Measurements from ENCODE around the gene FOXD4L3. TPM values are rescaled to one million over a fixed set of nuclear protein-coding genes. Genes with fewer than 3 reads are reported as not detected.
"Not testable (repeated sequence)": the region's sequence is repeated elsewhere in the genome, so short reads cannot be mapped to it uniquely, and the experiment has no call there.

Gene FOXD4L3
- total and polyA plus RNA-seq, 2 donors from 2014 or later = not detected

DNA sequence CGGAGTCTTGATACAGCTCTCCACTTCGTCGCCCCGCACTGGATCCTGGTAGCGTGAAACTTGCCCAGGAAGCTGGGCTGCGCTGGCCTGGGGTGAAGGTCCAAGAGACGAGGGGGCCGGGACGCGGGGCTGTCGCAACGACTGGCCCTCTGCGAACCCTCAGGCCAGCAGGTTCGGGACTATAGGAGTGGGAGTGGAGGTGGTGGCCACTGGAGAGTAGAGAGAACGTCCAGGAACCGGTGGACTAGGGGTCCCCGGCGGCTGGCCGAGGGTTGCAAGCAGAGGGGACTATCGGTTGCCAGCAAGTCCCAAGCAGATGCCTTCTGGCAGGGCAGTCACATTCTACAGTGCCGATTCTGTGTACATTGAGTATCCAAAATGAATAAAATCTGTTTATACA, 5.0 kb downstream of the FOXD4L3 start:
- H3K36me3 ChIP-seq (ENCODE audit: control insufficient read depth in 2 of 3, insufficient read depth in 3 of 3, low read length in 3 of 3); H3K27ac ChIP-seq (ENCODE audit: low read depth in 2 of 2, low read length in 2 of 2); H3K9me3 ChIP-seq (ENCODE audit: control insufficient read depth in 2 of 3, insufficient read depth in 1 of 3, low read length in 3 of 3); H3K4me3 ChIP-seq (ENCODE audit: low read length in 3 of 3); H3K27me3 ChIP-seq (ENCODE audit: control insufficient read depth, insufficient read depth, low read length); H3K9ac ChIP-seq (ENCODE audit: low read length in 3 of 3); H3K4me1 ChIP-seq (ENCODE audit: control insufficient read depth in 2 of 3, insufficient read depth in 2 of 3, low read depth in 1 of 3, low read length in 3 of 3); FAIRE-seq; intact Hi-C loops (cut with DNase I): not testable (repeated sequence)
- DNase-seq = peak in 1 of 5 donors; percentile 8

DNA sequence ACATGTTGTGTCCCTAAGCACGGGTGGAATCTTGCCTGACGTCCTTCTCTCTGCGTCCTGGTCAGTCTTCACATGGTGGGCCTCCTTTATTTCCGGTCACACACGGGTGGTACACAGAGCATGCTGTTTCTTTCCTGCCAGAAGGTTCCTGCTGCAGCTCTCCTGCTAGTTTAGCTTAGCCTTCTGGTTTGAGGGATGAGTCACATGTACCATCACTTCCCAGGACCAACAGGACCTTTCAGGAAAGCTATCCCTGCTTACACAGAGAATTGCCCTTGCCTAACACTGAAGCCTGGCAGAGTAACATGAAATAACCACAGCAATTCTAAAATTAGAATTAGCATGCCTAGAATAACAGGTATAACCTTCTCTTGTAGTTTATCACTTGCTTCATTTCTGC, 8.5 kb downstream of the FOXD4L3 start:
- FAIRE-seq; H3K4me3 ChIP-seq (ENCODE audit: low read length in 3 of 3); H3K9me3 ChIP-seq (ENCODE audit: control insufficient read depth in 2 of 3, insufficient read depth in 1 of 3, low read length in 3 of 3); H3K27ac ChIP-seq (ENCODE audit: low read depth in 2 of 2, low read length in 2 of 2); intact Hi-C loops (cut with DNase I); H3K36me3 ChIP-seq (ENCODE audit: control insufficient read depth in 2 of 3, insufficient read depth in 3 of 3, low read length in 3 of 3); H3K27me3 ChIP-seq (ENCODE audit: control insufficient read depth, insufficient read depth, low read length); H3K4me1 ChIP-seq (ENCODE audit: control insufficient read depth in 2 of 3, insufficient read depth in 2 of 3, low read depth in 1 of 3, low read length in 3 of 3); DNase-seq; H3K9ac ChIP-seq (ENCODE audit: low read length in 3 of 3): not testable (repeated sequence)

DNA sequence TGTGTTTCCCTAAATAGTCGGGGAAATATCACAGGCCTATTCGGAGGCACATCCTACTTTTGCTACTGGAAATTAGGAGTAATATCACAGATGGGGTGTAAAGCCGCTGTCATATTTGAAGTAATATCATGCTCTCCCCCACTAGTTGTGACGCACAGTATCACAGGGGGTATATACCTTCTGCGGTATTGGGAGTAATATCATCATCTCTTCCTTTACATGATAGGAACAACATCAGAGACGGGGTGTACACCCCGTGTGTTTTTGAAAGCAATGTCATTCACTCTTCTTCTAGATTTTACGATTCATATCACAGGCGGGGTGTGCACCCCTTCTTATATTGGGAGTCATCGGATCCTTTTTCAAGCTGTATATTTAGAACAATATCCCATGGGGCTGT, 15.5 kb downstream of the FOXD4L3 start:
- H3K27me3 ChIP-seq (ENCODE audit: control insufficient read depth, insufficient read depth, low read length); intact Hi-C loops (cut with DNase I); H3K4me3 ChIP-seq (ENCODE audit: low read length in 3 of 3); H3K4me1 ChIP-seq (ENCODE audit: control insufficient read depth in 2 of 3, insufficient read depth in 2 of 3, low read depth in 1 of 3, low read length in 3 of 3); H3K9ac ChIP-seq (ENCODE audit: low read length in 3 of 3); H3K36me3 ChIP-seq (ENCODE audit: control insufficient read depth in 2 of 3, insufficient read depth in 3 of 3, low read length in 3 of 3); H3K9me3 ChIP-seq (ENCODE audit: control insufficient read depth in 2 of 3, insufficient read depth in 1 of 3, low read length in 3 of 3); DNase-seq; H3K27ac ChIP-seq (ENCODE audit: low read depth in 2 of 2, low read length in 2 of 2); FAIRE-seq: not testable (repeated sequence)

DNA sequence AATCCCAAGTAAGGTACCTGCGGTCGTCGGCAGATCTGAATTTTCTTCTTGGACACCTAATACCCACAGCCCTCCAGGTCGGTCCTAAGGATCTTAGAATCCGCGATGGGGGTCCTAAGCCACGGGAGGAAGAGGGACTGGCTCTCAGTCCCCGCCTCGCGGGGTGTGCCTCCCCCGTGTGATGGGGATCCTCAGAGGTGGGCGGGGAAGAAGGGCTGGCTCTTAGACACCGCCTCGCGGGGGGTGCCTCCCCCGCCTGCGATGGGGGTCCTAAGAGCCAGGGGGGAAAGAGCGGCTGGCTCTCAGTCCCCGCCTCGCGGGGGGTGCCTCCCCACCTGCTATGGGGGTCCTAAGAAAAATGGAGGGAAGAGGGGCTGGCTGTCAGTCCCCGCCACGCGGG, 21.1 kb downstream of the FOXD4L3 start:
- H3K4me1 ChIP-seq (ENCODE audit: control insufficient read depth in 2 of 3, insufficient read depth in 2 of 3, low read depth in 1 of 3, low read length in 3 of 3); H3K27ac ChIP-seq (ENCODE audit: low read depth in 2 of 2, low read length in 2 of 2); H3K9me3 ChIP-seq (ENCODE audit: control insufficient read depth in 2 of 3, insufficient read depth in 1 of 3, low read length in 3 of 3); FAIRE-seq; H3K9ac ChIP-seq (ENCODE audit: low read length in 3 of 3); H3K4me3 ChIP-seq (ENCODE audit: low read length in 3 of 3); intact Hi-C loops (cut with DNase I); H3K36me3 ChIP-seq (ENCODE audit: control insufficient read depth in 2 of 3, insufficient read depth in 3 of 3, low read length in 3 of 3); H3K27me3 ChIP-seq (ENCODE audit: control insufficient read depth, insufficient read depth, low read length): not testable (repeated sequence)
- DNase-seq = peak in 1 of 5 donors; percentile 24

DNA sequence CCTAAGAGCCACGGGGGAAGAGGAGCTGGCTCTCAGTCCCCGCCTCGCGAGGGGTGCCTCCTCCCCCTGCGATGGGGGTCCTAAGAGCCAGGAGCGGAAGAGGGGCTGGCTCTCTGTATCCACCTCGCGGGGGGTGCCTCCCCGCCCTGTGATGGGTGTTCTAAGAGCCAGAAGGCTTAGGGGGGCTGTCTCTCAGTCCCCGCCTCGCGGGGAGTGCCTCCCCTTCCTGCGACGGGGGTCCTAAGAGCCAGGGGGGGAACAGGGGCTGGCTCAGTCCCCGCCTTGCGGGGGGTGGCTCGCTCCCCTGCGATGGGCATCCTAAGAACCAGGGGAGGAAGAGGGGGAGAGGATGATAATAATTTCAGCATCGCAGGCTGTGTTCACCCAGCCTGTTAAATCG, 21.9 kb downstream of the FOXD4L3 start:
- FAIRE-seq; H3K36me3 ChIP-seq (ENCODE audit: control insufficient read depth in 2 of 3, insufficient read depth in 3 of 3, low read length in 3 of 3); intact Hi-C loops (cut with DNase I); DNase-seq; H3K4me1 ChIP-seq (ENCODE audit: control insufficient read depth in 2 of 3, insufficient read depth in 2 of 3, low read depth in 1 of 3, low read length in 3 of 3); H3K4me3 ChIP-seq (ENCODE audit: low read length in 3 of 3); H3K27ac ChIP-seq (ENCODE audit: low read depth in 2 of 2, low read length in 2 of 2); H3K9ac ChIP-seq (ENCODE audit: low read length in 3 of 3); H3K9me3 ChIP-seq (ENCODE audit: control insufficient read depth in 2 of 3, insufficient read depth in 1 of 3, low read length in 3 of 3); H3K27me3 ChIP-seq (ENCODE audit: control insufficient read depth, insufficient read depth, low read length): not testable (repeated sequence)

DNA sequence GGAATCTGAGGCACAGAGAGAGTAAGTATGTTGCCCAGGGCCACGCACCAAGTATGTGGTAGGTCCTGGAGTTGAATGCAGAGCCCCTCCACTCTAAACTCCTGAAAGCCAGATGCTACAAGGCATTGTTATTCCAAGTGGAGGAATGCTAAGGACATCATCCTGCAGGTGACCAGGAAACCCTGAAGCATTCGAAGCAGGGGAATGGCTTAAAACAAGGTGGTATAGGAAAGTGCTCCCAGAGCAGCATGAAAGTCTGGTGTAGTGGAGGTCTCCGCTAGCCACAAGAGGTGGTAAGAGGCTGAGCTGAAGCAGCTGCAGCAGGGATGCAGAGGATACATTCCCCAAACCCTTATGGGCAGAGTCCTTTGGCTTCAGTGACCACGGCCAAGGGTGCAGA, 26.4 kb downstream of the FOXD4L3 start:
- H3K27ac ChIP-seq (ENCODE audit: low read depth in 2 of 2, low read length in 2 of 2); H3K27me3 ChIP-seq (ENCODE audit: control insufficient read depth, insufficient read depth, low read length); H3K4me3 ChIP-seq (ENCODE audit: low read length in 3 of 3); DNase-seq; H3K4me1 ChIP-seq (ENCODE audit: control insufficient read depth in 2 of 3, insufficient read depth in 2 of 3, low read depth in 1 of 3, low read length in 3 of 3); intact Hi-C loops (cut with DNase I); H3K9ac ChIP-seq (ENCODE audit: low read length in 3 of 3); FAIRE-seq; H3K36me3 ChIP-seq (ENCODE audit: control insufficient read depth in 2 of 3, insufficient read depth in 3 of 3, low read length in 3 of 3); H3K9me3 ChIP-seq (ENCODE audit: control insufficient read depth in 2 of 3, insufficient read depth in 1 of 3, low read length in 3 of 3): not testable (repeated sequence)

DNA sequence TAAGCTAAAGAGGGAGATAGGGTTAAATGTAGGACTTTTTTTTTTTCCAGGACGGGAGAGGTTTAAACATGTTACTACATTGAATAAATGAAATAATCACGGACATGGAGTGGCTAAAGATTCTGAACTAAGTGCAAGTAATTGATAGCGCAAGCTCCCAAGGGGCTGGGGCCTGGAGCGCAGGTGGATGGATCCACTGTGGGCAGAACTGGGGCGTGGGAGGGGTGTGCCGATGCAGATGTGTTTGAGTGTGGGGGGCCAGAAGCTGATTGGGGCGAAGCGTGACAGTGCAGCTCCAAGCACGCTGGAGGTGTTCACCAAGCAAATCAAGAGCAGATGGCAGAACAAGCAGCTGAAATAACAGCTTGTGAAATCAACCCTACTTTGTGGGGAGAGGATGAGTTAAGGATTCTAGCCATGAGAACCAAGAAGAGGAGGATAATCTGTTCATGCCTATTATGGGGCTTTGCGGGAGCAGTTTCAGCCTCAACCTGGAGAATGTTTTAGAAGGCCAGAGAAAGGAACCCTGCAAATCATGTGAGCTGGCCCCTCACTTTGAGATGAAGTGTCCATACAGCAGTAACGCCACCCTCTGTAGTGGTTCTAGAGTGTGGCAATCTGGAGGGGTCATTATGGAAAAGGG, 28.0 kb downstream of the FOXD4L3 start:
- DNase-seq = peak in 2 of 5 donors; percentile 4 to 6
- intact Hi-C loops (cut with DNase I); H3K9ac ChIP-seq (ENCODE audit: low read length in 3 of 3); H3K36me3 ChIP-seq (ENCODE audit: control insufficient read depth in 2 of 3, insufficient read depth in 3 of 3, low read length in 3 of 3); FAIRE-seq; H3K27me3 ChIP-seq (ENCODE audit: control insufficient read depth, insufficient read depth, low read length); H3K27ac ChIP-seq (ENCODE audit: low read depth in 2 of 2, low read length in 2 of 2); H3K4me3 ChIP-seq (ENCODE audit: low read length in 3 of 3); H3K9me3 ChIP-seq (ENCODE audit: control insufficient read depth in 2 of 3, insufficient read depth in 1 of 3, low read length in 3 of 3); H3K4me1 ChIP-seq (ENCODE audit: control insufficient read depth in 2 of 3, insufficient read depth in 2 of 3, low read depth in 1 of 3, low read length in 3 of 3): not testable (repeated sequence)

DNA sequence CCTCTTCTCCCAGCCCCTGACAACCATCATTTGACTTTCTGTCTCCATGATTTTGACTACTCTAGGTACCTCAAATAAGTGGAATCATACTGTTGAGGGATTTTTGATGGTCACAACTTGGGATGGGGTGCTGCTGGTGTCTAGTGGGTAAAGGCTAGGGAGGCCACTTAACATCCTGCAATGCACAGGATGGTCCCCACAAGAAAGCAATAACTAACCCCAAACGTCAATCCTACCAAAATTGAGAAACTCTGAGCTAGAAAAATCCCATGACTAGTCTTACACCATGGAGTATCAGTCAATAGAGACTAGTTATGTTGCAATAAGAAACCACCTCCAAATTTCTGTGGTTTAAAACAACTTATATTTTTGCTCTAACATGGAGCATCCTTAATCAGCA, 29.5 kb downstream of the FOXD4L3 start:
- DNase-seq; H3K27me3 ChIP-seq (ENCODE audit: control insufficient read depth, insufficient read depth, low read length); H3K36me3 ChIP-seq (ENCODE audit: control insufficient read depth in 2 of 3, insufficient read depth in 3 of 3, low read length in 3 of 3); H3K4me3 ChIP-seq (ENCODE audit: low read length in 3 of 3); H3K9ac ChIP-seq (ENCODE audit: low read length in 3 of 3); H3K4me1 ChIP-seq (ENCODE audit: control insufficient read depth in 2 of 3, insufficient read depth in 2 of 3, low read depth in 1 of 3, low read length in 3 of 3); H3K9me3 ChIP-seq (ENCODE audit: control insufficient read depth in 2 of 3, insufficient read depth in 1 of 3, low read length in 3 of 3); FAIRE-seq; intact Hi-C loops (cut with DNase I); H3K27ac ChIP-seq (ENCODE audit: low read depth in 2 of 2, low read length in 2 of 2): not testable (repeated sequence)
